Erythroblast (primary cell): ENCODE measurements around the gene CRB1.

Experiments used
- GATA1 ChIP-seq: IDR thresholded peaks from 2 replicates; pipeline ENCODE4 v1.6.1; 2011; ENCODE audit warnings: low read depth, mild to moderate bottlenecking, control low read depth, low read length, moderate library complexity
- POLR2A ChIP-seq: IDR thresholded peaks from 2 replicates; pipeline ENCODE4 v1.6.1; 2011; ENCODE audit warnings: mild to moderate bottlenecking, low read length

DNA sequence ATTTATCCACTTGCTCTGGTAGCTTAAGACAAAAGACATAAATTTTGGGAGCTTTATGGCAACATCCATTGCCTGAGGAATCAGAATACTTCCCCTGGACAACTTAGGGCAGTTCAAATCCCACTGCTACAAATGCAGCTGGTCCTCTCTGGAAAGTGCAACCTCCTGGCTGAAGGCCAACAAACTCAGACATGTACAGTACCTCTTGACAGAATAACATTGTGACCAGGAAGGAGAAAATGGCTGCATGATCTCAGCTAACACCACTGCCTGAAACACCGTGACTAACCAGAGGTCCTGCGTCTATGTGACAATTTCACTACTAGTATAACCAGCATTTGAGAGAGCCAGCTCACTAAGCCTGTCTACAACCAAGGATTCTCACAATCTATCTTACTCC, 218.9 kb downstream of the CRB1 start:
- TF ChIP-seq POLR2A (no peak), GATA1 (no peak)
